Measurements from ENCODE around the gene MRPS14. TPM values are rescaled to one million over a fixed set of nuclear protein-coding genes. Genes with fewer than 3 reads are reported as not detected.

Gene MRPS14
- total RNA-seq, 1 donor: 17.7 TPM

DNA sequence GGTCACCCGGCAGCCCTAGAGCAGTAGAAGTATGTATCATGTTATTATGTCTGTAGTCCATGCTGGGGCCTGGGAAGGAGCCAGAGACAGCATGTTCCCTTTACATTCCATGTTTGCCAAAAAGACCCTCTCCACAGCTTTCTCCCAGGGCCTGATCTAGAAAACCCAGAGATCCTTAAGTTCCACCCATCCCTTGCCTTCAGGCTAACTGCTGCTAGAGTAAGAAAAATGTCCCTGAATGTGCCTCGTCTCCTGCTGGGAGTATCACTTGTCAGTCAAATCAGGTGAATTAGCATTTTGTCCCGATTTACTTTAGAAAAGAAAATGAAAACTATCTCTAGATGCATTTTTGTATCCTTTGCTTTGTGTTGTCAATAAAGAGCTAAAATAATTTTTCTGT lies 13.3 kb upstream of the MRPS14 start:
- Histone ChIP-seq H3K4me1 (ENCODE audit: insufficient read depth, low read length) (no peaks in the 10 kb centered on the region), H3K27me3 (ENCODE audit: insufficient read depth, low read length) (no peaks in the 10 kb centered on the region), H3K79me2 (ENCODE audit: insufficient read depth, low read length) (no peaks in the 10 kb centered on the region), H3K9me3 (ENCODE audit: low read depth, low read length) (no peaks in the 10 kb centered on the region), H3K27ac (ENCODE audit: low read depth, low read length) (no peak overlapping the region), H3K36me3 (ENCODE audit: insufficient read depth, low read length) (no peaks in the 10 kb centered on the region), H3K4me3 (ENCODE audit: insufficient read depth, low read length) (no peak overlapping the region), H3K4me2 (ENCODE audit: insufficient read depth, low read length) (no peak overlapping the region), H4K20me1 (ENCODE audit: insufficient read depth, low read length) (no peaks in the 10 kb centered on the region), H2AFZ (ENCODE audit: low read length) (no peak overlapping the region)
- TF ChIP-seq, protein P1, sequence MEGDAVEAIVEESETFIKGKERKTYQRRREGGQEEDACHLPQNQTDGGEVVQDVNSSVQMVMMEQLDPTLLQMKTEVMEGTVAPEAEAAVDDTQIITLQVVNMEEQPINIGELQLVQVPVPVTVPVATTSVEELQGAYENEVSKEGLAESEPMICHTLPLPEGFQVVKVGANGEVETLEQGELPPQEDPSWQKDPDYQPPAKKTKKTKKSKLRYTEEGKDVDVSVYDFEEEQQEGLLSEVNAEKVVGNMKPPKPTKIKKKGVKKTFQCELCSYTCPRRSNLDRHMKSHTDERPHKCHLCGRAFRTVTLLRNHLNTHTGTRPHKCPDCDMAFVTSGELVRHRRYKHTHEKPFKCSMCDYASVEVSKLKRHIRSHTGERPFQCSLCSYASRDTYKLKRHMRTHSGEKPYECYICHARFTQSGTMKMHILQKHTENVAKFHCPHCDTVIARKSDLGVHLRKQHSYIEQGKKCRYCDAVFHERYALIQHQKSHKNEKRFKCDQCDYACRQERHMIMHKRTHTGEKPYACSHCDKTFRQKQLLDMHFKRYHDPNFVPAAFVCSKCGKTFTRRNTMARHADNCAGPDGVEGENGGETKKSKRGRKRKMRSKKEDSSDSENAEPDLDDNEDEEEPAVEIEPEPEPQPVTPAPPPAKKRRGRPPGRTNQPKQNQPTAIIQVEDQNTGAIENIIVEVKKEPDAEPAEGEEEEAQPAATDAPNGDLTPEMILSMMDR (IDR thresholded peaks at IDR 0.05; ENCODE audit: extremely low read depth, low read depth, low read length): no peak
- DNase-seq (ENCODE audit: insufficient read length, low spot score, missing footprints): no peak

DNA sequence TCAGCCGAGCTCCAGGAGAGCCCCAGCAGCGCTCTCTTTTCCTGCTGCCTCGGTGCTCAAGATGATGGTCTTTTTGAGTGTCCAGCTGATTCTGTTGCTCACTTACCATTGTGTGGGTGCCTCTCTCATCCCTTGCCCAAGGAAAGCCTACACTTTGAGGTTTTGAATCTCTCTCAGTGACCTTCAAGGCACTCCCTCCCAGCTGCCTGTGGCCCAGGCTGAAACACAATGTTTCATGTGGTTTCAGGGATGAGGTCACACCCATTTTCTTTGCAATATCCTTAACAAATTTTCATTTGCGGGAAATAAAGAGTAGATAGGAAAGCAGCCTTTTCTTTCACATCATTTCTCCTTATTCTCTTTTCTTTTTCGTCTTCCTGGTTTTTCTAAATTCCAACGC lies 12.6 kb upstream of the MRPS14 start:
- H3K4me3 ChIP-seq (ENCODE audit: insufficient read depth, low read length): no peak overlapping the region
- TF ChIP-seq, protein P1 (IDR thresholded peaks at IDR 0.05; ENCODE audit: extremely low read depth, low read depth, low read length): no peak

DNA sequence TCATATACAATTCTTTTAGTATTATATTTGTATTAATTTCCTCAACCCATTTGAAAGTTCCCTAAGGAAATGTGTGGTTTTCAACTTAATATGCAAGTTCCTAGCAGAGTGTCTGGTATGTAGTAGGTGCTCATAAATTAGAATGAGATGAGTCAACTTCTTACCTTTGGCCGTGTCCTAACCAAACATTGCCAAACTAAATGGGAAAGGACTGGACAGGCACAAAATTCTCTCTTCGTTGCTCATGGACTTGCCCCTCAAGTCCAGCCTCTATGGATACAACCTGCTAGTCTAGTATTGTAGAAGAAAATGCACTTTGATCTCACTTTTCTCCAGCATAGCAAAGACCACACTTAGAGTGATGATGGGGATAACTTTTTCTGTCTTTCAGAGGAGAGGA lies 11.6 kb upstream of the MRPS14 start:
- H3K27ac ChIP-seq (ENCODE audit: low read depth, low read length): no peak overlapping the region
- no peaks in the 10 kb centered on the region for H3K4me1 ChIP-seq (ENCODE audit: insufficient read depth, low read length)
- H3K4me2 ChIP-seq (ENCODE audit: insufficient read depth, low read length): no peak overlapping the region
- no peak for DNase-seq (ENCODE audit: insufficient read length, low spot score, missing footprints)
- no peaks in the 10 kb centered on the region for H3K79me2 ChIP-seq (ENCODE audit: insufficient read depth, low read length)
- TF ChIP-seq, protein P1 (IDR thresholded peaks at IDR 0.05; ENCODE audit: extremely low read depth, low read depth, low read length): no peak
- H3K36me3 ChIP-seq (ENCODE audit: insufficient read depth, low read length): no peaks in the 10 kb centered on the region
- no peaks in the 10 kb centered on the region for H4K20me1 ChIP-seq (ENCODE audit: insufficient read depth, low read length)
- no peaks in the 10 kb centered on the region for H3K9me3 ChIP-seq (ENCODE audit: low read depth, low read length)
- H2AFZ ChIP-seq (ENCODE audit: low read length): no peak overlapping the region
- no peak overlapping the region for H3K4me3 ChIP-seq (ENCODE audit: insufficient read depth, low read length)
- H3K27me3 ChIP-seq (ENCODE audit: insufficient read depth, low read length): no peaks in the 10 kb centered on the region

More for the DNA sequence above, 12.6 kb upstream of the MRPS14 start:
- Histone ChIP-seq H3K36me3 (ENCODE audit: insufficient read depth, low read length) (no peaks in the 10 kb centered on the region), H3K4me2 (ENCODE audit: insufficient read depth, low read length) (no peak overlapping the region), H3K9me3 (ENCODE audit: low read depth, low read length) (no peaks in the 10 kb centered on the region), H4K20me1 (ENCODE audit: insufficient read depth, low read length) (no peaks in the 10 kb centered on the region), H3K79me2 (ENCODE audit: insufficient read depth, low read length) (no peaks in the 10 kb centered on the region), H3K27me3 (ENCODE audit: insufficient read depth, low read length) (no peaks in the 10 kb centered on the region), H3K4me1 (ENCODE audit: insufficient read depth, low read length) (no peaks in the 10 kb centered on the region), H3K27ac (ENCODE audit: low read depth, low read length) (no peak overlapping the region), H2AFZ (ENCODE audit: low read length) (no peak overlapping the region)
- no peak for DNase-seq (ENCODE audit: insufficient read length, low spot score, missing footprints)

DNA sequence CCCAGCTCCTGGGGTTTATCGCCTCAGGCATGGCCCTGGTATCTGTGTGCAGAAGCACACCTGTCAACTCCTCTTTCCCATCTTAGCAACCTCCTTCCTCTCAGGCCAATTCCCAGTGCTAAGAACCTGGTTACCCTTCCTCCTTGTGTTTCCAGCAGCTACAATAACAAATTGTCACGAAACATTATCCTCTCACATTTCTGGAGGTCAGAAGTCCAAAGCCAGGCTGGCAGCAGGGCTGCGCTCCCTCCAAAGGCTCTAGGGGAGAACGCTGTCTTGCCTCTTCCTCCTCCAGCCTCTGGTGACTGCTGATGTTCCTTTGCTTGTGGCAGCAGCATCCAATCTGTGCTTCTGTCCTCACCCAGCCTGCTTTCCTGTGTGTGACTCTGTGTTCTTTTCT lies 10.7 kb upstream of the MRPS14 start:
- no peak overlapping the region for H3K4me2 ChIP-seq (ENCODE audit: insufficient read depth, low read length)
- TF ChIP-seq, protein P1 (IDR thresholded peaks at IDR 0.05; ENCODE audit: extremely low read depth, low read depth, low read length): no peak
- H3K9me3 ChIP-seq (ENCODE audit: low read depth, low read length): no peaks in the 10 kb centered on the region
- H3K79me2 ChIP-seq (ENCODE audit: insufficient read depth, low read length): no peaks in the 10 kb centered on the region
- DNase-seq (ENCODE audit: insufficient read length, low spot score, missing footprints): no peak
- H3K4me1 ChIP-seq (ENCODE audit: insufficient read depth, low read length): no peaks in the 10 kb centered on the region
- no peak overlapping the region for H3K4me3 ChIP-seq (ENCODE audit: insufficient read depth, low read length)
- no peaks in the 10 kb centered on the region for H3K36me3 ChIP-seq (ENCODE audit: insufficient read depth, low read length)
- no peak overlapping the region for H3K27ac ChIP-seq (ENCODE audit: low read depth, low read length)
- H3K27me3 ChIP-seq (ENCODE audit: insufficient read depth, low read length): no peaks in the 10 kb centered on the region
- no peak overlapping the region for H2AFZ ChIP-seq (ENCODE audit: low read length)
- H4K20me1 ChIP-seq (ENCODE audit: insufficient read depth, low read length): no peaks in the 10 kb centered on the region
